ENCODE results near the gene EYS.

Gene EYS

DNA sequence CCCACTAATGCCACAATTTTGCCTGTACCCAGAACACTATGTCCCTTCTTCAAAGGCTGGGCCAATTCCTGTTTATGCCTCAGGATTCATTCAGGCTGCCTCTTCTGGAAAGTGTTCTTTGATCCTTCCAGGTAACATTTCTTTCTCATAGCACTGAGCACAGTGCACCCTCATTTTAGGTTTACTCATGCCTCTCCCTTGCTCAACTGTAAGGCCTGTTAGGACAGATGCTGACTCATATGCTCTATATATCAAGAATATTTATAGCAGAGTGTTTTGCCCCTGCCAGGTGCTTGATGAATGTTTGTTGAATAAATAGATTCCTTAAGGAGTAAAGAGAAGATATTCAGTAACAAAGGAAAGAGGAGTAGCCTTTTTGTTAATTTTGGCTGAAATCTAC lies 1807.5 kb downstream of the EYS start:
- TF ChIP-seq FOXP2 (optimal IDR thresholded peaks at IDR 0.05; ENCODE audit: borderline replicate concordance, extremely low read depth, extremely low read length, insufficient read depth) (no peak), POLR2AphosphoS5 (IDR thresholded peaks at IDR 0.05; ENCODE audit: low read depth, low read length) (no peak), TAF1 (IDR thresholded peaks at IDR 0.05; ENCODE audit: borderline replicate concordance, insufficient read depth, low read length) (no peak)

DNA sequence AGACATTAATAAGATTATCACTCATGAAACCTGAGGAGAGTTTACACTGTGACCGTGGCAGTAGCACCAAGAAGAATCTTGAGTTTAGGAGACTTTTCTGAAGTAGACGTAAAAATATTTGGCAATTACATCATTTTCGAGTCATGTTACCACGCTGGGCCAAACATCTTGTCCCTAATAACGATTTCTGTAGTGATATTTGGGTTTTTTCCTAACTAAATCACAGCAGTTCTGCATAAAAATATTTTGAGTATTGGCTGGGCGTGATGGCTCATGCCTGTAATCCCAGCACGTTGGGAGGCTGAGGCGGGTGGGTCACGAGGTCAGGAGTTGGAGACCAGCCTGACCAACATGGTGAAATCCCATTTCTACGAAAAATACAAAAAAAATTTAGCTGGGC lies 1809.1 kb downstream of the EYS start:
- TF ChIP-seq POLR2AphosphoS5 (IDR thresholded peaks at IDR 0.05; ENCODE audit: low read depth, low read length) (no peak), REST (IDR thresholded peaks at IDR 0.05; ENCODE audit: insufficient read depth in 1 of 2, low read depth in 2 of 2, low read length in 2 of 2) (no peak)

- TF ChIP-seq SIN3A (IDR thresholded peaks at IDR 0.05; ENCODE audit: borderline replicate concordance, insufficient read depth, low read length): no peak
- TF ChIP-seq FOXP2 (optimal IDR thresholded peaks at IDR 0.05; ENCODE audit: borderline replicate concordance, extremely low read depth, extremely low read length, insufficient read depth): no peak
- no peak for TF ChIP-seq POLR2AphosphoS5 (IDR thresholded peaks at IDR 0.05; ENCODE audit: low read depth, low read length)
- TF ChIP-seq REST (IDR thresholded peaks at IDR 0.05; ENCODE audit: insufficient read depth in 1 of 2, low read depth in 2 of 2, low read length in 2 of 2): no peak
- no peak for TF ChIP-seq TAF1 (IDR thresholded peaks at IDR 0.05; ENCODE audit: borderline replicate concordance, insufficient read depth, low read length)
Observed at GRCh38 chr6:63897459-63897858, 1809.6 kb downstream of the EYS start.

DNA sequence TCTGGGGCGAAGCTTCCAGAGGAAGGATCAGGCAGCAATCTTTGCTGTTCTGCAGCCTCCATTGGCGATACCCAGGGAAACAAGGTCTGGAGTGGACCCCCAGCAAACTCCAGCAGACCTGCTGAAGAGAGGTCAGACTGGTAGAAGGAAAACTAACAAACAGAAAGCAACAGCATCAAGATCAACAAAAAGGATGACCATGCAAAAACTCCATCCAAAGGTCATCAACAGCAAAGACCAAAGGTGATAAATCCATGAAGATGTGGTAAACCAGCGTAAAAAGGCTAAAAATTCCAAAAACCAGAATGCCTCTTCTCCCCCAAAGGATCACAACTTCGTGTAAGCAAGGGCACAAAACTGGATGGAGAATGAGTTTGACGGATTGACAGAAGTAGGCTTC lies 1818.6 kb downstream of the EYS start:
- TF ChIP-seq REST (IDR thresholded peaks at IDR 0.05; ENCODE audit: insufficient read depth in 1 of 2, low read depth in 2 of 2, low read length in 2 of 2): no peak
- TF ChIP-seq TAF1 (IDR thresholded peaks at IDR 0.05; ENCODE audit: borderline replicate concordance, insufficient read depth, low read length): no peak
- no peak for TF ChIP-seq POLR2AphosphoS5 (IDR thresholded peaks at IDR 0.05; ENCODE audit: low read depth, low read length)
- no peak for TF ChIP-seq SIN3A (IDR thresholded peaks at IDR 0.05; ENCODE audit: borderline replicate concordance, insufficient read depth, low read length)
- TF ChIP-seq FOXP2 (optimal IDR thresholded peaks at IDR 0.05; ENCODE audit: borderline replicate concordance, extremely low read depth, extremely low read length, insufficient read depth): no peak

GRCh38 chr6:63887002-63887751 lies 1819.8 kb downstream of the EYS start:
- TF ChIP-seq FOXP2 (optimal IDR thresholded peaks at IDR 0.05; ENCODE audit: borderline replicate concordance, extremely low read depth, extremely low read length, insufficient read depth) (no peak), POLR2AphosphoS5 (IDR thresholded peaks at IDR 0.05; ENCODE audit: low read depth, low read length) (no peak), TAF1 (IDR thresholded peaks at IDR 0.05; ENCODE audit: borderline replicate concordance, insufficient read depth, low read length) (no peak), REST (IDR thresholded peaks at IDR 0.05; ENCODE audit: insufficient read depth in 1 of 2, low read depth in 2 of 2, low read length in 2 of 2) (no peak), SIN3A (IDR thresholded peaks at IDR 0.05; ENCODE audit: borderline replicate concordance, insufficient read depth, low read length) (no peak)
